Measurements from ENCODE around the gene MIOS. TPM values are rescaled to one million over a fixed set of nuclear protein-coding genes. Genes with fewer than 3 reads are reported as not detected.

Gene MIOS
- polyA plus RNA-seq, 3 donors = 41.1 to 51.2 (median 42.3) TPM

Other genes starting within 250 kb of the MIOS start
- 10 to 100 TPM in 1 of 3 donors, 1 to 10 TPM in 2; 9.6 to 13.0 (median 9.7) TPM for gene COL28A1, start 31.0 kb upstream of the MIOS start, polyA plus RNA-seq (ENCODE audit: insufficient read length in 3 of 3)
- 10 to 100 TPM; 18.4 to 21.3 (median 20.8) TPM for gene UMAD1, start 73.9 kb downstream of the MIOS start, polyA plus RNA-seq (ENCODE audit: insufficient read length in 3 of 3)
- gene RPA3, start 151.7 kb downstream of the MIOS start, polyA plus RNA-seq (ENCODE audit: insufficient read length in 3 of 3) = 10 to 100 TPM; 49.2 to 76.5 (median 62.0) TPM